B cell (primary cell): ENCODE data around the gene SNED1.

Source experiments
- CTCF ChIP-seq: fragments of 200-600 bp; IDR thresholded peaks from one replicate; pipeline ENCODE4 v1.8.0; 2022; ENCODE audit warnings: antibody characterized with exemption, mild to moderate bottlenecking
- EZH2 ChIP-seq: IDR thresholded peaks from 2 replicates; pipeline ENCODE4 v1.6.1; 2012; ENCODE audit warnings: borderline replicate concordance, low read depth, mild to moderate bottlenecking, moderate library complexity, low read length; ENCODE audit not compliant: insufficient read depth, poor library complexity, severe bottlenecking

DNA sequence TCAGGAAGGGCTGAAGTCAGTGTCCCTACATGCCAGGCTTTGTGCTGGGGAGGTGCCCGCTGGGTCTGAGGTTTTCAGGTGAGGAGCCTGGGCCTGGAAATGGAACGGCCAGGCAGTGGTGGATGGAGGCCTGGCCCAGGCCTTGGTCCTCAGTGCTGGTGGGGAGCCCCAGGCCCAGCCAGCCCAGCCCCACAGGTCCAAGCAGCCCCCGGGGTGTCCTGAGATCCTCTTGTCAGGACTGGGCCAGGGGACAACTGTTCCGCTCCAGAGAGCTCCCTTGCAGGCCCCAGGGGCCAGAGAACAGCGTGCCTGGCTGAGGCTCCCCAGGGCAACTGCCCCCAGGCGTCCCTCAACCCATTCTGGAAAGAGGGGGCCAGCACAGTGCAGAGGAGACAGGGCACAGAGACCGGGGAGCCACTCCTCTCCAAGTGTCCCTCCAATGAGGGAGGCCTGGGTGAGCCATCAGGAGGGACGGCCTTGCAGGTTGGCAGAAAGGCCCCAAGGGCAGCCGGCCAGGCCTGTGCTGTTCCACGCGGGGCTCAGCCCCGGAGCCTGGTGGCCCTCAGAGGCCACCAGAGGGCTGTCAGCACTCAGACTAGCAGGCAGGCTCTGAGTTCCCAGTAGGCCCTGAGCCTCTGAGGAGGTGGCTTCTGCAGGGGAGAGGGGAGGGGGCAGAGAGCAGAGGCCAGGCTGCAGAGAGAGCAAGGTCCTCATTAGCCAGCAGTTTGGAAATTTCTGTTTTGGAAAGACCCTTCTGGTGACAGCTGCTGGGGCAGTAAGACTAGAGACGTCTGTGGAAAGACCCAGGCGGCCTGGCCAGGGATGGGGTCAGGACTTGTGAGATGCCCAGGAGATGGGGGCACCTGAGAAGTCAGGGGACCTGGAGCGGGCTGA, 29.4 kb upstream of the SNED1 start:
- TF ChIP-seq EZH2 (no peak), CTCF (no peak)
